Left colon (tissue), 2 donors: ENCODE results near the gene PCDH10. TPM values are rescaled to one million over a fixed set of nuclear protein-coding genes. Genes with fewer than 3 reads are reported as not detected.

Experiments used
- ATAC-seq: fragments of 200-7000 bp; cut with Tn5 transposase; one replicate; pipeline ENCODE4 v1.9.1; 2020; ENCODE audit warnings: mild to moderate bottlenecking, moderate library complexity
- DNase-seq, 2 donors: peaks; one replicate each; pipeline ENCODE4 v3.0.0-alpha.2; 2020
- intact Hi-C, 2 donors: fragments of 100-400 bp; cut with DNase I in 1 of 2; cut with micrococcal nuclease in 1 of 2; formaldehyde crosslinking; loops; one replicate each; pipeline versions ENCODE4 v1.11.2 to v1.14.0; 2022; cut with DNase I, micrococcal nuclease
- long read RNA-seq: library from polyadenylated mRNA; unstranded; transcript quantifications from one replicate; pipeline ENCODE4 v2.0.0, GENCODE V29; 2021
- total RNA-seq, 2 donors: library from RNA; stranded (reverse); fragmentation: NEBNext Ultra II Directional; extraction: Animal tissue kit (Norgen Biotek cat#: 25700); gene quantifications; one replicate each; pipeline ENCODE4 v1.2.1, GENCODE V29; 2021
- donor health status: DM: no; HTN: no; CAD: no.
- donor health status: DM: yes; HTN: yes; CAD: no.

The PCDH10 gene
- under 1 TPM; 0.12 to 0.89 TPM for total RNA-seq
- long read RNA-seq, result 0 reads

- ATAC-seq (peak; percentile 90), DNase-seq (peak; percentile 69 to 72)
- intact Hi-C loops, result no loop called here
These were observed at the start of gene PCDH10 for GRCh38 chr4:133148690-133149363. Gene PCDH10, plus strand, starts transcription at chr4:133149294. Its CDS starts 847 bp downstream, at chr4:133150141.

GRCh38 chr4:133102043-133102442 is 47.1 kb upstream of the PCDH10 start:
- DNase-seq (no peak), ATAC-seq (no peak)
- intact Hi-C loops, result no loop called here

GRCh38 chr4:133102612-133103409 is 46.3 kb upstream of the PCDH10 start:
- ATAC-seq (no peak), DNase-seq (no peak)
- intact Hi-C loops, result no loop called here

GRCh38 chr4:133112641-133113040 is 36.5 kb upstream of the PCDH10 start:
- ATAC-seq, result no peak
- intact Hi-C loops, result no loop called here
- no peak for DNase-seq

- no peak for DNase-seq
- intact Hi-C loops, result no loop called here
These were observed 24.3 kb upstream of the PCDH10 start for GRCh38 chr4:133124746-133125145.

GRCh38 chr4:133127500-133127899 is 21.6 kb upstream of the PCDH10 start:
- intact Hi-C loops, result no loop called here
- no peak for DNase-seq
- ATAC-seq, result no peak

More at GRCh38 chr4:133124746-133125145, 24.3 kb upstream of the PCDH10 start:
- no peak for ATAC-seq

- DNase-seq (no peak), ATAC-seq (no peak)
- intact Hi-C loops, result no loop called here
These were observed 19.9 kb upstream of the PCDH10 start for GRCh38 chr4:133129237-133129636.

GRCh38 chr4:133130171-133130570 is 18.9 kb upstream of the PCDH10 start:
- DNase-seq (no peak), ATAC-seq (no peak)
- intact Hi-C loops, result no loop called here

- DNase-seq, result no peak
- no peak for ATAC-seq
- intact Hi-C loops, result no loop called here
These were observed 17.1 kb upstream of the PCDH10 start for GRCh38 chr4:133131829-133132460.

GRCh38 chr4:133136833-133137232 is 12.3 kb upstream of the PCDH10 start:
- intact Hi-C loops, result no loop called here
- DNase-seq (no peak), ATAC-seq (no peak)

GRCh38 chr4:133137571-133137970 is 11.5 kb upstream of the PCDH10 start:
- DNase-seq (no peak), ATAC-seq (no peak)
- intact Hi-C loops, result no loop called here

GRCh38 chr4:133143775-133144430 is 5.2 kb upstream of the PCDH10 start:
- no peak for ATAC-seq
- intact Hi-C loops, result no loop called here
- DNase-seq, result no peak

GRCh38 chr4:133145241-133145640 is 3.9 kb upstream of the PCDH10 start:
- ATAC-seq (no peak), DNase-seq (no peak)
- intact Hi-C loops, result no loop called here

GRCh38 chr4:133145758-133146573 is 3.1 kb upstream of the PCDH10 start:
- no peak for ATAC-seq
- no peak for DNase-seq
- intact Hi-C loops, result no loop called here

- intact Hi-C loops, result no loop called here
- DNase-seq, result peak in 1 of 2 donors; percentile 11
- ATAC-seq, result no peak
These were observed 2.4 kb upstream of the PCDH10 start for GRCh38 chr4:133146574-133147241.

- ATAC-seq (no peak), DNase-seq (no peak)
- intact Hi-C loops, result no loop called here
These were observed 1.7 kb upstream of the PCDH10 start for GRCh38 chr4:133147286-133147821.

- intact Hi-C loops, result no loop called here
- no peak for ATAC-seq
- no peak for DNase-seq
These were observed 989 bp upstream of the PCDH10 start for GRCh38 chr4:133147921-133148689.
